ENCODE results near the gene RAMP3.

RAMP3 gene

GRCh38 chr7:45223728-45224630 lies 66.4 kb downstream of the RAMP3 start:
- DNase-seq (ENCODE audit: low spot score), result peak; percentile 43

GRCh38 chr7:45224832-45225231 lies 67.2 kb downstream of the RAMP3 start:
- DNase-seq (ENCODE audit: low spot score), result peak; percentile 67

- DNase-seq (ENCODE audit: low spot score), result no peak
These were observed 67.8 kb downstream of the RAMP3 start for GRCh38 chr7:45225311-45225947.

GRCh38 chr7:45225948-45226335 lies 68.4 kb downstream of the RAMP3 start:
- DNase-seq (ENCODE audit: low spot score), result no peak

DNA sequence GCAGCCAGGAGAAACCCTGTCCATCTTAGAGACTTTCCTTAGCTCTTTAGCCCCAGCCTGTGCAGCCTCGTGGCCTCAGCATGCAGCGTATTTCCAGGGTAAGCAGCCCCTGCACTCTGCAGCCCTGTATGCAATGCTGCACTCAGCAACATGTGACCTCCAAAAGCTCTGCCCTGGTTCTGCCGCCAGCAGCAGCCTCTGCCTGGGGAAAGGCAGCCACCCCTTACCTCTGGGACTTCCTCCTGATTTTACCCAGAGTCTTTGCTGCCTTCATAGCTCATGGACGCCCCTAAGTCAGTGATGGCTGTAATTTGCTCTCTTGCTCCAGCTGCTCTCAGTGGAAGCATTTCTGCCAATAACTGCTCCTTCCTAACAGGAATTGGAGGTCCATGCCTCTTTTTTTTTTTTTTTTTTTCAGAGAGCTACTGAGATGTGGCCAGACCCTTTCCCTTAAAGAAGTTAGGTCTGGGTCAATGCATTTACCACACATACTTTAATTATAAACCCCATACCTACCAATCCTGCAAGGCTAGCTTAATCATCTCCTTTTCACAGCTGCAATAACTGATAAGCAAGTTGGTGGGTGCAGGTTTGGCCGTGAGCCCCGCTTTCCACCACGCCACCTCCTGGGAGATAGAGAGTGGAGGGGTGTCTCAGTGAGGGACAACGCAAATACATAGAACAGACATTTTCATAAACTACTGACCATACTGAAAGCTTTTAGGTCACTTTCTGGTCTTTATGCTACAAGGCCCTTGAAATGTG lies 71.7 kb downstream of the RAMP3 start:
- no peak for DNase-seq (ENCODE audit: low spot score)

- no peak for DNase-seq (ENCODE audit: low spot score)
These were observed 72.5 kb downstream of the RAMP3 start for GRCh38 chr7:45230083-45230482.

DNA sequence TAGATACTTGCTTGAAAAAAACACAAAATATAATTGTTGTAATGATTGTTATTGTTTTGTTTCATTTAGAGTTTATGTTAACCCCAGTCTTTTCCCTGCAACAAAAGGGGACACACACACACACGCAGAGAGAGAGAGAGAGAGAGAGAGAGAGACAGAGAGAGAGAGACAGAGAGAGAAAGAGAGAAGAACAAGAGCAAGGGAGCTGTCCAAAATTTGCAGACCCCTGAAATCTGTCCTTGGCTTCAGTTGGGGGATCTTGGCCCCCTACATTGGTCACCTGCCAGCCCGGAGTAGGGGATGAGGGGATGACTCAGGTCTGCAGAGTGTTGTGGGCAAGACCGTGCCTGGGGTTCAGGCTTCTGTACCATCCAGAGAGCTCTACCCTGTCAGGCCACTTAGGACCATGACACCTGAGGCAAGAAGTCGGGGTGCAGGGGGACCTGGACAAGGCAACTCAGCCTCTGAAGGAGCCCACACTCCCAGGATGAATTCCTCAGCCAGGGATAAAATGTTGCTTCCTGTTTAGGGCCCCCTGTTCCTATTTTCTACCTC lies 73.1 kb downstream of the RAMP3 start:
- DNase-seq (ENCODE audit: low spot score), result no peak

GRCh38 chr7:45233249-45233775 lies 75.7 kb downstream of the RAMP3 start:
- no peak for DNase-seq (ENCODE audit: low spot score)
